ENCODE measurements around the gene ARHGEF3.
"Not testable (repeated sequence)": the region's sequence is repeated elsewhere in the genome, so short reads cannot be mapped to it uniquely, and the experiment has no call there.

ARHGEF3 gene

GRCh38 chr3:56764904-56765547 lies 36.7 kb downstream of the ARHGEF3 start:
- no peak for DNase-seq

GRCh38 chr3:56764184-56764583 lies 37.6 kb downstream of the ARHGEF3 start:
- DNase-seq: no peak

- no peak for DNase-seq
Measured at GRCh38 chr3:56763233-56763632, 38.5 kb downstream of the ARHGEF3 start.

GRCh38 chr3:56762718-56763117 lies 39.0 kb downstream of the ARHGEF3 start:
- DNase-seq: no peak

- no peak for DNase-seq
Measured at GRCh38 chr3:56761887-56762651, 39.7 kb downstream of the ARHGEF3 start.

- no peak for DNase-seq
Measured at GRCh38 chr3:56761023-56761422, 40.7 kb downstream of the ARHGEF3 start.

- no peak for DNase-seq
Measured at GRCh38 chr3:56759532-56759931, 42.2 kb downstream of the ARHGEF3 start.

- DNase-seq: peak in 1 of 2 experiments; percentile 18
Measured at GRCh38 chr3:56758539-56758981, 43.2 kb downstream of the ARHGEF3 start.

- DNase-seq: not testable (repeated sequence)
Measured at GRCh38 chr3:56758042-56758441, 43.7 kb downstream of the ARHGEF3 start.

- DNase-seq: no peak
Measured at GRCh38 chr3:56754741-56755417, 46.9 kb downstream of the ARHGEF3 start.

GRCh38 chr3:56753206-56753820 lies 48.4 kb downstream of the ARHGEF3 start:
- DNase-seq: no peak

- no peak for DNase-seq
Measured at GRCh38 chr3:56751056-56751707, 50.6 kb downstream of the ARHGEF3 start.

GRCh38 chr3:56748663-56749231 lies 53.0 kb downstream of the ARHGEF3 start:
- DNase-seq: no peak

GRCh38 chr3:56747150-56747549 lies 54.6 kb downstream of the ARHGEF3 start:
- DNase-seq: no peak

- DNase-seq: no peak
Measured at GRCh38 chr3:56744016-56744415, 57.7 kb downstream of the ARHGEF3 start.

GRCh38 chr3:56742887-56743286 lies 58.9 kb downstream of the ARHGEF3 start:
- DNase-seq: no peak

GRCh38 chr3:56739036-56739435 lies 62.7 kb downstream of the ARHGEF3 start:
- DNase-seq: no peak

GRCh38 chr3:56737006-56737405 lies 64.7 kb downstream of the ARHGEF3 start:
- no peak for DNase-seq

- no peak for DNase-seq
Measured at GRCh38 chr3:56732109-56732508, 69.6 kb downstream of the ARHGEF3 start.

GRCh38 chr3:56725175-56725574 lies 76.6 kb downstream of the ARHGEF3 start:
- no peak for DNase-seq

GRCh38 chr3:56724676-56725075 lies 77.1 kb downstream of the ARHGEF3 start:
- DNase-seq: no peak

- no peak for DNase-seq
Measured at GRCh38 chr3:56720849-56721248, 80.9 kb downstream of the ARHGEF3 start.

All from SW 1271 (cell line).